ENCODE data around the gene IQCH.
A peak's percentile ranks its signal among the peaks of the same experiment; 100 is the strongest.

IQCH gene

GRCh38 chr15:67501177-67501835 is 246.7 kb downstream of the IQCH start:
- no peak overlapping the region for H3K4me3 ChIP-seq (ENCODE audit: low read depth, low read length)
- 0 out of 2 replicates have a peak, but pooled peaks have one; percentile 12 for TF ChIP-seq CTCF (IDR thresholded peaks at IDR 0.05; ENCODE audit: borderline replicate concordance, insufficient read depth, low read depth, low read length)

GRCh38 chr15:67501836-67502461 is 247.4 kb downstream of the IQCH start:
- TF ChIP-seq CTCF (IDR thresholded peaks at IDR 0.05; ENCODE audit: borderline replicate concordance, insufficient read depth, low read depth, low read length) = no peak
- H3K4me3 ChIP-seq (ENCODE audit: low read depth, low read length) = no peak overlapping the region

GRCh38 chr15:67504056-67504455 is 249.5 kb downstream of the IQCH start:
- no peak for TF ChIP-seq CTCF (IDR thresholded peaks at IDR 0.05; ENCODE audit: borderline replicate concordance, insufficient read depth, low read depth, low read length)
- no peak overlapping the region for H3K4me3 ChIP-seq (ENCODE audit: low read depth, low read length)

GRCh38 chr15:67504796-67505195 is 250.2 kb downstream of the IQCH start:
- TF ChIP-seq CTCF (IDR thresholded peaks at IDR 0.05; ENCODE audit: borderline replicate concordance, insufficient read depth, low read depth, low read length) = no peak
- H3K4me3 ChIP-seq (ENCODE audit: low read depth, low read length) = no peak overlapping the region

- no peak for TF ChIP-seq CTCF (IDR thresholded peaks at IDR 0.05; ENCODE audit: borderline replicate concordance, insufficient read depth, low read depth, low read length)
- H3K4me3 ChIP-seq (ENCODE audit: low read depth, low read length) = no peak overlapping the region
Observed at GRCh38 chr15:67505675-67506572, 251.3 kb downstream of the IQCH start.

GRCh38 chr15:67506775-67507747 is 252.5 kb downstream of the IQCH start:
- no peak for TF ChIP-seq CTCF (IDR thresholded peaks at IDR 0.05; ENCODE audit: borderline replicate concordance, insufficient read depth, low read depth, low read length)
- H3K4me3 ChIP-seq (ENCODE audit: low read depth, low read length) = no peak overlapping the region

All from GM12875 (cell line).